ENCODE data around the gene ADAMTS19.

Gene ADAMTS19

DNA sequence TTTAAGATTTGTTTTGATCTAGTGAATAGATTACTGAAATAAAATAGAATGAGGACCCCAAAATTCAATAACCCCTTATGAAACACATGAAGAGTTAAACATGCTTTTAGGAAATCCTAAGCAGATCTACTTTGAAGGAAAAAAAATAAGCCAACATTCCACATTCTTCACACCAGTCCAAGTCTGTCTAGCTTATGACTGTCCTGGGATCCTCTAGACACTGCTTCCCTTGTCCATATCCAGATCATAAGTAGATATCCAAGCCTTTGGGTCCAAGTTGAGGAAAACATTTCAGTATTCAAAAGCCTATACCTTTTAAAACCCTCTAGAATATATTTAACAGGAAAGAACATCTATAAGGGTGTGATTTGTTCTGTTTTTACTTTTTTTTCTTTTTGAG lies 228.9 kb downstream of the ADAMTS19 start:
- DNase-seq (ENCODE audit: low spot score) = no peak

GRCh38 chr5:129691220-129691619 lies 231.1 kb downstream of the ADAMTS19 start:
- no peak for DNase-seq (ENCODE audit: low spot score)

GRCh38 chr5:129696636-129697035 lies 236.5 kb downstream of the ADAMTS19 start:
- DNase-seq (ENCODE audit: low spot score) = no peak

DNA sequence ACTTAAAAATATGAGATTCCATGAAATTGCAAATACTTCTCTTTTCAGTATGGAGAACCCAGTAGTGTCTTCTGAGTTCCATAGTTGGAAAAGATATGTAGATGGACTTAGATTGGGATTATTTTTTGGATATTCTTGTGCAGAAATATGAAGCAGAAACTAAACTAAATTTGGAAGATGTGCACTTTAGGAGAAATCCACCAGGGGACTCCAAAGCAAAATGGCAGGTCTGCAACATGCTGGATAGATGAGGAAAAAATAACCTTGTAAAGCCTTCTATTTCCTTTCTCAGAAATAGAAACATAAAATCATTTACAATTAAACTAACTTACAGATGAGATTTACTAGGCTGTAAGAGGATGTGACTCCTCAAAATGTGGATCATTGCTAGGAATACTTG lies 238.6 kb downstream of the ADAMTS19 start:
- no peak for DNase-seq (ENCODE audit: low spot score)

DNA sequence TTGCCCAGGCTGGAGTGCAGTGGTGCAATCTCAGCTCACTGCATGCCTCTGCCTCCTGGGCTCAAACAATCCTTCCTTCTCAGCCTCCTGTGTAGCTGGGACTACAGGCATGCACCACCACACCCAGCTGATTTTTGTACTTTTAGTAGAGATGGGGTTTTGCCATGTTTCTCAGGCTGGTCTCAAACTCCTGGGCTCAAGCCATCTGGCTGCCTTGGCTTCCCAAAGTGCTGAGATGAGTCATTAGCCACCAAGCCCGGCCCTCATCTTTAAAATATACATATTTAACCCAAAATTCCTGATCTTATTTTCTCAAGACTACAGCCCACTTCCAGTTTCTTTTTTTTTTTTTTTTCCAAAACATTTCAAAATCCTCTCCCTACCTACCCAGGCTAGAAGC lies 256.1 kb downstream of the ADAMTS19 start:
- DNase-seq (ENCODE audit: low spot score) = no peak

DNA sequence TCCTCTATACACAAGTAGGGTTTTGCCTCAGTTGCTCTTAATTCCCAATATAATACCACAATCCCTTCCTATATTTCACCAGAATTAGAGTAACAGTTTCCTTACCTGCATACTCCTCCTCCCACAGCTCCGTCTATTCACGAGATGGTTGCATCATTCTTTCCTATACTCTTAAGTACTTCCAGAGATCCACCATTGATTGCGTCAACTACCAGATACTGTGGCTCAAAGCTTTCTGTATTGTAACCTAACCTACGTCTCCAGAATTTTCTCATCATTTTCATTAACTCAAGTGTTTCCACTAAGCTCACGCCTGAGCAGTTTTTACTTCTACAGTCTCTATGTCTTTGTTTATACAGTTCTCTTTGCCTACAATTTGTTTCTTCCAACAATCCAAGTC lies 256.6 kb downstream of the ADAMTS19 start:
- DNase-seq (ENCODE audit: low spot score) = no peak

DNA sequence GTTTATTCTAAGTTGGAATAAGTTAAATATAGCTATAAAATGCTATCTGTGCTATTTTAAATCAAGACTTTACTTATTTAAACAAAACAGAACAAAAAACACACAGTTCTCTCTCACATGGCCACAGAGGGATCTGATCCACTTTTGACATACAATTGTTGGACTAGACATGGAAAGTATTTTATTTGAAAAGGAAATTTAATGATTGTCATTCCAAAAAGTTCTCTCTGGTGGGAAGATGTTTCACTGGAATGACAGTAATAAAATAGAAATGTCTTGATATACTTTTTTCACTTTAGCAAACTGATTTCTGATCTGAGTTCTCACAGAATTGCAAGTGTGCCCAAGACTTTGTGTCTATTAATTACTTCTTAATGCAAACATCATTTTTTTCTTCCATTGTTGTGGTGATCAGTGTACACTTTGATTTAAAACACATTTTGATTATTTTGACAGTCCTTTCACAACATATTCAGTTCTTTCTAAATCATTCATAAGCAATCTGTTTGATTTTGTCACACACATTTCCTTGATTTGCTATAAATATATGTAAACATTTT lies 257.7 kb downstream of the ADAMTS19 start:
- no peak for DNase-seq (ENCODE audit: low spot score)

DNA sequence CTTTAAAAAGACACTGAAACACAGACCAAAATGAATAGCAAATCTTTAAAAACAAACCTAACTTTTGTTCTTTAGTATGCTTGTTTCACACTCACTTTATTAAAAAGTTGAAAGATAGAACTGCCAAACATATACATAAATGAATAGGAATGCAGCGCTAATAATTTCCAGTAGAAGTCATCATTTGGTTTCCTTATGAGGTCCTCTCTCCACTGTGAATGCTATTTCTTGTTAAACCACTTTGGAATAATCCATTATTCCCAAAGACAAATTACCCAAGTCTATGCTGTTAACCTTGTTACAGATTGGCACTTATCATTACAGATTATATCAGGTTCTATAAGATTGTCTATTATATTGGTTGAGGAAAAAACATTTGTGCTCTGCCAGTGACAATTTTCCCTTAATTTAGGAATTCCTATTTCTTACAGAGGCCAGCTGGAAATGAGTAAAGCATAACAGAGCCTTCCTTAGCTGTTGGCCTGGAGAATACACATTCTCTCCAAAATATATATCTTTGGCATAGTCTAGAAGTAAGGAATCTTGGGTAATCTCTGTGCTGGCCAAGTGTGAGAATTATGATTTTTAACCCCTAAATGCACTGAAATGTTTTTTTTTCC lies 258.5 kb downstream of the ADAMTS19 start:
- no peak for DNase-seq (ENCODE audit: low spot score)

DNA sequence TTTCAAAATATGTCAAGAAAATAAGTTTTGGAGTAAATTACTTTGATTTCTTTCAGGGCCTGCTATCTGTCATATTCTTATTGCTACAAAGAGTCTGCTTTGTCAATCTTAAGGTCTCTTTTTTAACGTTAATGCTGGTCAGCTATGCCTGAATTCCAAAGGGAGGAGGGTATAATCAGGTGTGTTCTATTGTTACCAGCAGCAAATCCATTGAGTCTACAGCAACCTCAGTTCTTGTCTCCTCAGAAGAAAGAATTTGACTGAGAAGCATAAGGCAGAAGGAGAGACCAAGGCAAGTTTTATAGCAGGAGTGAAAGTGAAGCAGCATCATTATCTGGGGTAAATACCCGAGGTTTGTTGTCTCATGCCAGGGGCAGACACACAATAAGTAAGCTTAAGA lies 264.1 kb downstream of the ADAMTS19 start:
- no peak for DNase-seq (ENCODE audit: low spot score)

DNA sequence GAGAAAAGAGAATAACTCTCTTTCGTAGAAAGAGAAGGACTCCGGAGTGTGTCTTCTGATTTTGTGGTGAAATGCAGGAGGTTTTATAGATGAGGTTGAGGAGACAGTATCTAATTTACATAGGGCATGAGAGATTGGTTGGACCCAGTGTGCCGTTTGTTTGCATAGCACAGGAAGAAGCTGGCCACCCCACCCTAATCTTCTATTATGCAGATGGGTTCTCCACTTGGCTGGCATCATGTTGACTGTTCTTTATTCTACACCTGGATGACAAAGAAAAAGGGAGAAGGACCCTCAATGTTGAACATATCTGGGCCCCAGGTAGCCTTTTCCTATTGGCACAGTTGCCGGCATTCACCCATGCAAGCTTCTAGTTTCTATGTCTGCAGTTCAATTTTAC lies 264.5 kb downstream of the ADAMTS19 start:
- no peak for DNase-seq (ENCODE audit: low spot score)

DNA sequence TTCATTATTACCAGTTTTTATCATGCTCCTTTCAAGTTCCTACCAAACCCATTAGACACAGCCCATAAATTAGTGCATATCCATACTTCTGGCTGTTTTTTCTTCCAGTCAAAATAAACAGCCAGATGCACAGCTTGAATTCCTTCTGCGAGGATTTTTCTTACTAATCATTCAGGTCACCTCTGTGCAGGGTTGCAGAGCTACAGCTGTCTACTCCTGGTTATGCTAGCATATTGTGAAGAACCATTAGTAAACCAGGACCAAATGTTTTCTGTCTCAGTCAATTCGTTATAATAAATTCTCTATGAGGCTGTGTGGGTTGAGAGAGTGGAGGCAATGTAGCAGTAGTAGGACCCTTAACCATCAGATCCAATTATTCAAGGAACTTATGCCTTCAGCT lies 279.7 kb downstream of the ADAMTS19 start:
- DNase-seq (ENCODE audit: low spot score) = no peak

DNA sequence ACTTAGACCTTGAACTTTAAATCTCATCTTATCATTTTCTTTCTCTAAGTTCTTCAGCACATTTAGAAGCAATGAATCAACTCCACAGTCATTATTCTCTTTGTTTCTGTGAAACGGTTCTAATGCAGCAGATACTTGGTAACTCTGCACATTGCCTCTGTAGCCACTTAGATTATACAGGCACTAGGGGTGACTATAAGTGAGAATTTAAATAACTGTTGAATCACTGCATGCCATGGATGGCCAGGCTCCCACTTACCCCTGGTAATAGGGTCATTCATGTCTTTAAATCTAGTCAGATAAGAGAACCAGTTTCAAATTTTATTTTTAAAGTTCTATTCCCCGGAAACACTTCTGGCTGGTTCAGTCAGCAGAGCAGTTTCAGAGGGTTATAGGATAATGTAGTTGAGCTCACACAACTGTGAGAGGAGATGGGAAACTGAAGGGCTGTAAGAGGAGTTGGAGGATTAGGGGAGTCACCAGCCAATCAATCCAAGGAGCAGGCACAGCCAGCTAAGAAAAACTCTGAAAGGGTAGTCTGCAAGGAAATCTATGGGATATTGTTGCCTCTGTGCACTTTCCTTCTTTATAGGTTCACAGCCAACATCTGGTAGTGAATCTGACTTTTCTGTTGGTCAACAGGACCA lies 283.6 kb downstream of the ADAMTS19 start:
- DNase-seq (ENCODE audit: low spot score) = no peak

- DNase-seq (ENCODE audit: low spot score) = no peak
Measured at GRCh38 chr5:129745997-129746396, 285.9 kb downstream of the ADAMTS19 start.

DNA sequence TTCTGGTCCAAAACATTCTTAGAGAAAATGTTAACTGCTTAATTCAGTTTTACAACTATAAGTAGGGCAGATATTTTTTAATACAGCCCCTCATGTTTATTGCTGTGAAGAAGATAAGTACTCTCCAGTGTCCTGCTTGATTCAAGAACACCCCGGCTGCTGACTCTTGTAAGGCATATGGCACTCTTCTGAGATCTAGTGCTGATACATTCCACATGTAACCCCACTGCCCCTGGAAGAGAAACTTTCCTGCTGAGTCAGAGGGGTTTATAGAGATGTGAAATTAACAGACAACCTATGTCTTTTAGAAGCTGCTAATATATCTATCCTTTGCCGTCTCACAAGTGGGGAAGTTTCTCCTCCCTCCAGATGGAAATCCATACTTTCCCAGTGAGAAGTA lies 286.8 kb downstream of the ADAMTS19 start:
- no peak for DNase-seq (ENCODE audit: low spot score)

GRCh38 chr5:129747572-129748407 lies 287.7 kb downstream of the ADAMTS19 start, which contains the start of gene MINAR2:
Gene MINAR2 (plus strand): TSS chr5:129748094. CDS start chr5:129748191, 97 bp downstream.
- no peak for DNase-seq (ENCODE audit: low spot score)

DNA sequence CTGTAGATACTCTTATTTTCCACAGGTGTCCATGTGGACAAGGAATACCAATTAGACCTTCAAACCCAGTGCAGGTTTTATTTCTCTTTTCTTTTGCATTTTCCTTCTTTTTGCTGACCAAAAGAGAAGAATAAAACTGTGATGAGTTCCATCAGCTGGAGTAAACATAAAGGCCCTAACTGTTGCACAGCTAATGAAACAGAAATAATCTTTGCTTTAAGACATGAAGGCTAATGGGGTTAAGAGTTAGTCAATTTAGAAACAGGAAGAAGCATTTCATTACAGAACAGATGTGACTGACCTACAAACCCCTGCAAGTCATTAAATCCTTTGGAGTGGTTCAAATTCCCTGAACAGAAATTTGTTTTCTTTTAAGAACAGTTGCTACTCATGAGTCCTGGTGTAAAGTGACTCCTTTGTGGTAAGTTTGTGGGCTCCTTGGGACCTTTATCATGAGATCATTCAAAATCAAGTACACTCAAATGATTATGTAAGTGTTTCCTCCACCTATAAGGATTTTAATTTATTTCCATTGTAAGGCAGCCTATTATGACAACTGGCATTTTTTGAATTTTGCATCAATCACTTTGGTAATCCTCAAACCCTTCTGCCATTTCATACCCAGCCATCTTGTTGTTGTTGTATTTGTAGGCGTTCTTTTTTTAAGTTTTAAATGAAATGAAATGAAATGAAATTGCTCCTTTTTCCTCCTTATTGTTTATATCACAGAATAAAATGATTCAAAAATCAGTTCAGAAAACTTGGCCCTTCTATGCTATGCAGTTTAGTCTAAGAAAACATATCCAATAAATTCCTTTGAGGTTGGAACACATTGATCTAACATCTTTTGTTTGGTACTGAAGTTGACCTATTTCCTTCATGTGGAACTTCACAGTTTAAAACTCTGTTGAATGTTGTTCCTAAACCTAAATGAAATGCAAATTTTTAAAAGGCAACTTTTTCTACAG lies 289.1 kb downstream of the ADAMTS19 start:
- DNase-seq (ENCODE audit: low spot score) = no peak

DNA sequence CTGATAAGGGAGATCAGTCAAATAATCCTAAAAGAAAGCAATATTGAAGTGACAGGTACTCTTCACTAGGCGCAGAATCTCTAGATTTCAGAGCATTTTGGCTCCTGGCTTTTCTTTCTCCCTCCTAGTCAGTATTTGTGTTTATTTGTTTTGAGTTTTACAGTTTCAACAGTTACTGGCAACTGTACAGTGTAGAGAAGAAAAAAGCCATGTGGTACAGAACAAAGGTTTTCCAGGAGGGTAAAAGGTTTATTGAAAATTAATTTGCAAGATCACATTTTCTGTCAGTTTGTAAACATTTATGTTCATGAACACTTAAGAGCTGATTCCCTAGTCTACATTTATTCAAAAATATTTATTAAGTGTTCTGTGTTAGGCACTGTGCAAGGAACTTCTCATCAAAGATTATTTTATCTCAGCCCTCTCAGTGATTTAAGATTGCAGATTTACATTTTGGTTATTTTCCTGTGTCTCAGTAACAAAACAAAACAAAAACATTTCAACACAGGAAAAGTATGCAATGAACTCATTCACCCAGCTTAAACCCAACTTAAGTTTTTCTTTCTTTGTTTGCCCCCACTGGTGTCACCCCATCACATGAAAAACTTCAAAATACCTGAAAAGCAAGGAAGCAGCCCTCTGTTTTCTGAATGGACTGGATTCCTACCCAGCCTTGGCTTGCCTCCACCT lies 300.7 kb downstream of the ADAMTS19 start:
- no peak for DNase-seq (ENCODE audit: low spot score)

GRCh38 chr5:129763651-129764050 lies 303.6 kb downstream of the ADAMTS19 start:
- DNase-seq (ENCODE audit: low spot score) = no peak

GRCh38 chr5:129766798-129767197 lies 306.7 kb downstream of the ADAMTS19 start:
- no peak for DNase-seq (ENCODE audit: low spot score)

DNA sequence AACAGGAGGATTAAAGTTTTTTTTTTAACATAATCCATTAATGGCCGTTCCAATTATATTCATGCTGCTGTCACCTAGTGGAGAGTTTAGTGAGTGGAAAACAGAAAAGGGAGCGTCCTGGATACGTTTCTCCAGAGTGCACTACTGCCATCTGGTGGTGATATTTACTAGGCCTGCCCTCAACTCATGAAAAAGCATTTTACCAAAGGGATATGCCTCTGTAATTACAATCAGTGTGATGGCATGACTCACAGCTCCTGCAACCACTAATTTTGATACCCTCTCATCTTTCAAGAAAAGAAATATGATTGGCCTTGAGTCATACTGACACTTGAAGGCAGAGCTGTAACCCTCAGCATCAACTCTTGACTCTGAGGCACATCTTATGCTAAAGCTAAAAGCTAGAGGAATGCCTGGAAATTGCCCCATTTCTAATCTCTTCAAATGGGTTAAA lies 307.9 kb downstream of the ADAMTS19 start:
- peak; percentile 44 for DNase-seq (ENCODE audit: low spot score)

GRCh38 chr5:129768735-129769134 lies 308.6 kb downstream of the ADAMTS19 start:
- DNase-seq (ENCODE audit: low spot score) = no peak

Data from COLO829 (cell line).